NCI-H2081 treated with DMSO at 0.1 percent for 48 hours (cell line): ENCODE results near the gene TGFBR3.

Experiments used
- DNase-seq: peaks from one replicate; lab custom pipeline; 2025; lab: John Stamatoyannopoulos, UW

Gene TGFBR3

DNA sequence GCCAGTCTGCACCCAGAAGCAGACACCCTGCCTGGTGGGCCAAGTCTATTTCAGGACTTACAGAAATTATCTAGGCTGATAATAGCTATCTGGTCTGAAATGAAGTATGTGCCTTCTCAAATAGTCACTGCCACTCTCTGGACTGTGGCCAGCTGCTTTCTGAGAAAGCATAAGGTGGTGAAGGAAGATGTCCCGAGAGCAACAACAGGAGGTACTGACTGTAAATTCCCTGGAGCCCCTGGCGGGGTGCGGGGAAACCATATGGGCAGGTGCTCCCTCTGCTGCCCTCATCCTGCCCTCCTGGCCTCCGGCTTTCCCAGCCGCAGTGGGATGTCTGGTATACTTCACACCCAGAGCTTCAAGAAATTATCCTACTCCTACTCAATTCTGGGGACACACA, 86.8 kb downstream of the TGFBR3 start:
- DNase-seq = no peak

DNA sequence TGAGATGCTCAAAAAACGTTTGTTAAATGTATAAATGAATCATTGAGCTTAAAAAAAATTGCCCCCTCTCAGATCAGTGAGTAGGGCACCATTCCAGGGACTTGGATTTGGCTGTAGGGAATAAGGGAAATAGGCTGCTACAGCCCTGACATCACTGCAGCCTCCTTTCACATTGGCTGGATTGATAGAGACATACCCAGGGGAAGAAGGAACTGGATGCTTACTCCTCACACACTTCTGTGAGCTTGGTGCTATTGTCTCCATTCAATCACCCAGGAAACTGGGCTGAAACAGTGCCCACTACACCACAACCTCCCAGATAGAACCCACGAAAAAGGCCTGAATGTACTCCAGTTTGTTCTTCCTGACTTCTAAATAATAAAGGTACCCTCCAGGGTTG, 87.2 kb downstream of the TGFBR3 start:
- no peak for DNase-seq

DNA sequence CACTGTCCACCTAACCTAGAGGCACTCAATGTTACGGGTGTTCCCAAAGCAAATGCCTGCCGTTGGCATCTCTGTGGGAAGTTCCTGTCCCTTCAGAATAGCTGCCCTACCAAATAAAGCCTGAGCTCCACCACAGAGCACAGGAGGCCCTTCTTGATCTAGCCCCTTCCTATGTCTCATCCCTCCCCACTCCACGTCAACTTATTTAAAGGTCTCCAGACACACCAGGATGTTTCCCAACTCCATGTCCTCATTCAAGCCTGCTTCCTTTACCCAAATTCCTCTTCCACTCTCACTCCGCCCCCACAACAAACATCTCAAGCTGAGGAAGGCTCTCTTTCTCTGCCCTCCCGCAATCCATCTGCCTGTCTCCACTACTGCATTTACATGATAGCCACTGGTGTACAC, 87.7 kb downstream of the TGFBR3 start:
- DNase-seq = no peak

DNA sequence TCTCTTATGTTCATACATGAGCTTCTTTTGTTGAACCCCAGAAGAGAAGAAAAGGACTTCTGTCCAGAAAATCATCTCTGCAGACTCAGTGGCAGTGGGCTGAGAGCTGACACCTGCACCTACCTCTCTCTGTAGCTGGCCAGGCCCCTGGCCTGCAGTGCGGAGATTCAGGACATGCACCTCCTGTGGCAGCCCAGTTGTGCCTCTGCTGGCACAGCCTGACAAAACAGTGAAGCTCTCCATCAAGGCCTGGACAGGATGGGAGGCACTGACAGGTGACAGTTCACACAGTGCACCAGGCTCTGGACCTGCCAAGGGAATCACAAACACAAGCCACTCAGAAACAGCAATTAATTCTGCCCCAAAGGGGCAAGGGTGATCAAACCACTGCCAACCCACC, 88.8 kb downstream of the TGFBR3 start:
- DNase-seq = no peak

DNA sequence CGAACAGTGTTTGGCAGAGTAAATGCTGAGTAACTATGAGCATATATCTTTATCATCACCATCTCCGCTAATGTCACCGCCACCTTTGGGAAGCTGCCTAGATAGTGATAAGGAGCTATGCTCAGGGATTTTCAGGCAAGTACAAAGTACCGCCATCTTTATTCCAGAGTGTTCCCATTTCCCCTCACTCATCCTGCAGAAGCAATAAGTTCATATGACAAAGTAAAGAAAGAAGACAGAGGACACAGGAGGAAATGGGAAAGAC, 89.6 kb downstream of the TGFBR3 start:
- DNase-seq = no peak

DNA sequence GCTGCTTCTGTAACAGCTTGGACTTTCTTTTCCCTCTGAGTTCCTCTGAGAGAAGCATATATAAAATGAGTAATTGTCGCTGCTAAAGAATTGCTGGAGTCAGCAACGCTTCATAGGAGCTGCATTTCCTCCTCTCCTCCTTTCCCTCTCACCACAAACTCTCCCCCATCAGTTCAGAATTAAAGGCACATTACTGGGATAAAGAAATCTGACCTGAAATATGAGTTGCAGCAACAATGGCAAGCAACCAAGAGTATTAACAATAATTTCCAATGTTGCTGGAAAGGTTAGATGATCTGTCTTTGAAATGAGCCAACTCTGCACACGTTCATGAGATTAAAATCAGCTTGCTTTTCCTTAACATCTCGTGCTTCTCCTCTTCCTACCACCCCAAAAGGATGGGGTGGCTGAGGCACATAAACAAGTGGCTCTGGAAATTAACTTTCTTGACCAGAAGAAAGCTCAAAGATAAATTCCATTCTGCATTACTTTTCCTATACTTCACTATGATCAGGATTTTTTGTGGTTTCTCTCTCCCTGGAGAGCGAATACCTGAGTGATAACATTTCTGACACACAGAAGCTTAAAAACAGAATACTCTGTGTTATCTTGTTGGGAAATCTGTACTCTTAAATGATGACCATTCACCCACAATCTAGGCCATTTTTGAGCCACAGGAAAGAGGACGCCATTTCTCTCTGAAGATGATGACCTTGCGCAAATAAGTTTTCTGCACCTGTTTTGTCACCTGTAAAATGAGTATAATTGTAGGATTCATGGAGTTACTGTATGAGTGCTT, 90.2 kb downstream of the TGFBR3 start:
- DNase-seq = no peak

DNA sequence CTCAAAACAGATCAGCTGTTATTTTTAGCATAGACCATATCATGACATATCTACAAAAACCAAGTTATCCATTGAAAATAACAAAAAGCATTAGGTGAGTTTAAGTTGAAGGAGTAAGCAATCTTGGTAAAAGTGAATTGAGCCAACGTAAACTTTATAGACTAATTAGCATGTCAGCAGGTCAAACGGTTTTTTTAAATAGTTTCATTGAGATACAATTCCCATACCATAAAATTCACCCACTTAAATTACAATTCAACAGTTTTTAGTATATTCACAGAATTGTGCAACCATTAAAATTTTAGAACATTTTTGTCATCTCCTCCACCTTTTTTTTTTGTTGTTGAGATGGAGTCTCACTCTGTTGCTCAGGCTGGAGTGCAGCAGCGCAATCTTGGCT, 92.1 kb downstream of the TGFBR3 start:
- no peak for DNase-seq

DNA sequence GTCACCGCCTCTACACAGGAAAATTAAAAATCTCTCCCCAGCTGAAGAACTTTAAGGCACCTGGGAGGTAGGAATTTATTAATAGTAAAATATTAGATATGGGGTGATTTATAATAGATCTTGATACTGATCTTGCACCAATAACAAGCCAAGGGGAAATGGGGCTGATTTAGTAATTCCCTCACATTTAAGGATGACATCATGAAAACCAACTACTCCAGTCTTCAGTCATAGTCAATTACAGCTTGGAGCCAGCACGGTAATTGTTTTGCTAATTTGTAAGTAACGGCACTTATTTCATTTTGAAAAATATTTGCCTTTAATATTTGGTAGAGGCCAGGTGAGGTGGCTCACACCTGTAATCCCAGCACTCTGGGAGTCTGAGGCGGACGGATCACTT, 92.8 kb downstream of the TGFBR3 start:
- DNase-seq = no peak

DNA sequence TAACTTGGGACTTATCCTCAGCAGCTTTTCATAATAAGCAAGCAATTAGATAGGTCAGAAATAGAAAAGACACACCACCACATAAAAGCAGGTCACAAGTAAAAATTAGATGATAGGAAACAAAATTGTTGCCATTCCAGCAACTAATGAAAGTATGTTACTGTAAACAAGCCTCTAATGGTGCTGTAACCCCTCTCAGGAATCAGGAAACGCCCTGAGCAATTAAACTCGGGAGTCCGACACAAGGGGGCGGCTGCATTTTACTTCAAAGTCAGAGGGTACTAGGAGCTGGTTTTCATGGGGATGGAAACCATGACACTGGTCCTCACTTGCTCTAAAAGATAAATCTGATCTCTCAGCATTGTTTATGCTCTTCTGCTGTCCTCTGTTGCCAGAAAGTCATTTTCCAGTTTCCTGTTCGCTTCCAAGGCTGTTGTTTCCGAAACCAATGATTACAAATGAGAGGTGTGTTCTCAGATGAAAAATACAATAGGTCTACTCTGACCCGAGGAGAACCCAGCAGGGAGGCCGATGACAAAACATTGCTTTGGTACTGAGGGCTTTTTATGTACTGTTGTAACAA, 93.4 kb downstream of the TGFBR3 start:
- no peak for DNase-seq

DNA sequence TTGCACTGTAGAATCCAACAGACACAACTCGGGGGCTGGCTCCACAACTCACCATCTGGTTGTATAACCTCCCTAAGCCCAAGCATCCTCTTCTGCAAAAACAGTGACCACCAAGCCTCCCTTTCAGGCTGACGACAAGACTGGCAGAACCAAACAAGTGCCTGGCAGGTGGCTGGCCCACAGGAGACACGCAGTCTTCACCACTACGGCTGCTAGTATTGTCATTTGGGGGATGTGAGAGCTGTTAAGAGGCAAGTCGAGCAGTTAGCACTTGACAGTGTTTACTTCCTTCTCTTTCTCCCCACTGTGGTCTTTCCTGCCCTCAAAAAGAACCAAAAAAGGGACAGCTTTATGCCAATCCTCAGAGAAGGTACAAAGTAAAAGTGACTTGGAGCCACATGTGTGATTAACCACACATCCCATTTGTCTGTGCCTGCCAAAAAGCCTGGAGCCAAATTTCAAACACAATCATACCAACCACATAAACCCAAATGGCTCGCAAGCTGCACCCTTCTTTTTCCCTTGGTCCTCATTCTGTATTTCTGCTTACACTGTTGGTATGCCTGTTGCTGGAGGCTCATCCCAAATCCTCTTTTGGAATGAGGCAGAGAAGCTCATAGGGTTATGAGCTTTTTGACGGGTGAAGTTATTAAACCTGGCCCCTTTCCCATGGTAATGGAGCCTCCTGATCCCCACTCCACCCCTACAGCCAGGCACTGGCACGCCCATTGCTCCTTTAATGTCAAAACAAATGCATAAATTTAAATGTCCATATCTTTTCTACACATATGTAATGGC, 94.1 kb downstream of the TGFBR3 start:
- DNase-seq = no peak

DNA sequence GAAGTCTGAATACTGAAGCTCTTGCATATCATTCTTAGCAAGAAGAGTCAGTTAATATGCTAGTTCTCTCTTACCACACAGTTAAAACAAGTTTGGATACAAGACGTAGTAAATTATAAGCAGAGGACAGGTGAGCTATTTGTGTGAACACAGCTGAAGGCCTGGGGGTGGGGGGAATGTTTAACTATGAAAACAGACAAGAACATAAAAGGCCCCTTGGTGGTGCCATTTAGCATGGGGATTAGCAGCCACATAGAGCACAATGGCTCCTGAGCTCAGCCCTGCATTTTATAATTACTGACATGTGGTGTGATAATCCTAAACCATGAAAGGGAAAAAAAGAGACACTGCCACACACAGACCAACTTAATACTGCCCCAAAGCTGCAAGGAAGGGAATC, 94.8 kb downstream of the TGFBR3 start:
- DNase-seq = peak; percentile 57

DNA sequence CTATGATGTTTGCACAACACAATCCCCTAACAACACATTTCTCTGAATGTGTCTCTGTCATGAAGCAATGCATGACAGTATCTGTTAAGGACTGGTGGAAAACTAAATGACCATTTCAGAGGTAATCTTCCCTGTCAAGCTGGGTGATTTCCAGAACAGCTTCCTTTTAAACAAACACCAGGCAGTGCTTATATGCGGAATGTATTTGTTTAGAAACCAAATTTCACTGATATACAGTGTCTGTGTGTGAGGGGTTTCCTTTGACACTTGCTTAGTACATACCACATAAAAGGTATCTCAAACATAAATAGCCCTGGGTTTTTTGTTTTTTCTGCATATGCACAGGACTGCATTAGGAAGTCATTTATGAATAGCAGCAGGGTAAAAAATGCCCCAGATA, 95.6 kb downstream of the TGFBR3 start:
- no peak for DNase-seq

DNA sequence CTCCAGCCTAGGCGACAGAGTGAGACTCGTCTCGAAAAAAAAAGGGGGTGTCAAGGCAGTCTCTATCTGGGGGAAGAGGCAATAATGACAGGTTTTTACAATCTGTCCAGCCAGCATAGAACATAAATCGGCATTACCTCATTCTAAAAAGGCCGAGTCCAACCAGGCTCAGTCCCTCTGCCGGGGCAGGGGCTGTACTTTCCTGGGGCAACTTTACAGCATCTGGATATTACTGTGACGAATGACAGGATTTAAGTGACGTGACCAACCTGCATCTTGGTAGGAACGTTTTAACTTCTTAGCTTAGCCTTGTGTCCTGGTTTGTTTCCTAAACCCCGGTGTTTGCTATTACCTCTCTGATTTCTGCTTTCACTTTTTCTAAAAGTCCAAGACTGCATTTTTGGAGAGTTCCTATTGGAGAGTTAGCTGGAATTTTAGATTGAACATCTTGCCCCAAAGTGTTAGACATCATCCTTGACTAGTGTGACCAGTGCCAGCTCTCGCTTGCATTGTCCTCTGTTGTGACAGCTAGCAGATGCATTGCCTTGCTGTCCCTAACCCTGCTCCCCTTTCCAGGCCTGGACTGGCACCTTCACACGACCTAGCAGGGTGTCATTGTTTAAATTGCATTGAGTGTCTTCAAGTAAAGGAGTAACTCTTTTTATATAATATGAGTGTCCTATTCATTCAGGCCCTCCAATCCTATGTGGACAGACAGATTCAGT, 96.5 kb downstream of the TGFBR3 start:
- DNase-seq = no peak

DNA sequence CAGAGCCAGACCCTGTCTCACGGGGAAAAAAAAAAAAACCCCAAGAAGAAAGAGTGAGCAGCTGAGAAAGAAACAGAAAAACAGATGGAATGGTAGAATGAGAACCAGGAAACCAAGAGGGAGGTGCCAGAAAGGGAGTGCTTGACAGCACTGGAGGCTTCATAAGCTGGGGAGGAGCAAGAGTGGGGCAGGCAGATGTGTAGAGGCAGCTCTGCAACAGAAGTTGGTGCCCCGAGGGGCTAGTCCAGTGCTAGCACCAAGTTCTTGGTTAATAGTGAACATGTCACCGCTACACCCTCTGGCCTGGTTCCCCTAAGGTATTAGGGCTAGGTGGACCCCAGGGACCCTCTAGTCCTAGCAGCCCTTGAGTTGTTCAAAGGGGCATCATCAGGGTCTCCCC, 98.0 kb downstream of the TGFBR3 start:
- DNase-seq = no peak

DNA sequence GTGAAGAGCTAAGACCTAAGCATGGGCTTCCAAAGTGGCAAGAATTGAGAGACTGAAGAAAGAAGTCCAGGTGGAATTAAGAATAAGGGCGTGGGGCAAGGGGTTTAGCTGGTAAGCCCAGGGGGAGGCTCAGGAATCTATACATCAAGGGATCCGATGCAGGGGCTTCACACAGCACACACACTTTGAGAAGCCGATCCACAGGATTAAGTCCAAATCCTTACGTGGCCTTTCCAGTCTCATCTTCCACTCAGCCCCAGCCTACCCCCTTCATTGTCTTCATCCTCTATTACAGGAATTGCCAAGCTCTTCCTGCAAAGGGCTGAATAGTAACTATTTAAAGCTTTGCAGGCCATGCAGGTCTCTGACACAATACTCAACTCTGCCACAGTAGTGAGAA, 101.3 kb downstream of the TGFBR3 start:
- DNase-seq = no peak

DNA sequence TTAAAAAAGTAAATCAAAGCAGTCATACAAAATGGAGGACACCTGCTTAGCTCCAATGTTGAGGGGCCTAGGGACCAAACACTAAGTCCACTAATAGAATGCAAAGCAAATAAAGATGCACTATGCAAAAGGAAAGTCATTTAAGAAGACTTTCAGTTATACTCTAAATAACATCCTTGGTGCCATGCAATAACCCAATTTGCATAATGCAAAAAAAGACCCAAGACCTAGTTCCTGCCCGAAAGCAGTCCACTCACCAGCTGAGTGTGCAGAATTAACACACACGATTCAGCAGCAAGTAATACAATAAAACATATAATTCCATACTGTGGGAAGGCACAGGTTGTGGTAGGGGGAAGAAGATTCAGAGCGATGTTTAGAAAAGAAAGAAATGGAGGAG, 101.8 kb downstream of the TGFBR3 start:
- DNase-seq = no peak

DNA sequence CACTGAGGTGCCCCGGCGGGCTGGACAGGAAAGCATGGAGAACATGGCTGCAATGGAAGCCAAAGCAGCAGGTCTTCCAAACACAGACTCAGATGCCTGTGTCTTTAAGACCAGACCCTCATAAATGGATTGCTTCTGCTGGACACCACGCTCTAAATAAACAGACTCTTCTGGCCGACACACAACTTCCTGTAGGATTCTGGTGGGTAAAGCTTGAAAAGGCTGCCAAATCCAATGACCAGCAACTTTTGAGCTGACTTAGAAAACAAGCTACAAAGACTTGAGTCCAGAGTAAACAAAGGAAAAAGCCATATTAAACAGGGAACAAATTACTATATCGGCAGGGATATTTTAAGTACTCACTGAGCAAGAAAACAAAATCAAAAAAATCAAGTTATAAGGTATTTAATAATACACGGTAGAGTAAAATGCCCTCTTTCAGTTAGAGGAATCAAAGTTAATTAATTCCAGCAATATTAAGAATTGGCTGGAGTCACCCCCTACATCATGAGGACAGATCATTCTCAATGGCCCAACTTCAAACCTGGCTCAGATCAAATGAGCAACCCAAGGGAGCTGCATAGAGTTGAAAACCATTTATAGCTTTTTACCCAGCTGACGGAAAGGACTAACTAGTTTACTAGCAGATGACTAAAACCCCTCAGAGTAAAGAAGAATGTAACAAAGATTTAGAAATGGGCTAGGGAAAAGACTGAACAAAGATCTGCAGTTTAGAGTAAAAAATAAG, 102.4 kb downstream of the TGFBR3 start:
- DNase-seq = no peak

DNA sequence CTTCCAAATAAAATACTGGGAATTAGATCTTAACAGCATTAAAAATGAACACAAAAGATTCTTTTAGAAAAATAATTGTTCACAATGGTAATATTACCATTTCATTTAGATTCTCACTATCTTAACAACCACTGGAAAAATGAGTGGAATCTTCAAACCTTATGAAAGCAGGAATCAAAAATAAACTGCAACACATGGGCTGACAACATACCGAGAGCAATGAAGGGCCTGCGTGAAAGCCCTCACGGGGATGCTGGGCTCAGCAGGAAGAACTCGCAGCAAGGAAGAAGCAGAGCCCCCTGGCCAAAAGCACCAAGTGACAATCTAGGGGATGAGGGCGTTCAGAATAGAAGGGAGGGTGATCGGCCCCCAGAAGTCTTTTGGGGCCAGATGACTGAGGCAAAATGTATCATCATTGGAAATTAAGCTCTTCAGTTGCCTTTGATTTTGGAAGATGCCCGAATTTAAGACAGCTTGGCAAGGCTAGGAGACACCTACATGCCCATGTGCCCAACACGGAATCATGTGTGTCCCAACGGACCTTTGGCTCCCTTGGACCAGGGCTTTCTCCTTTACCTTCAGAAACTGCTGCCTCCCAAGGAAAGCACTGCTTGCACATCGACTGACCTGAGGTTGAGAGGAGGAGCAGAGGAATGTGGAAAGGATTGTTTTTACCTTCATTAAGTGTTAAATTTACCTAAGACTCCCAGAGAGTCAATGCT, 103.9 kb downstream of the TGFBR3 start:
- no peak for DNase-seq

DNA sequence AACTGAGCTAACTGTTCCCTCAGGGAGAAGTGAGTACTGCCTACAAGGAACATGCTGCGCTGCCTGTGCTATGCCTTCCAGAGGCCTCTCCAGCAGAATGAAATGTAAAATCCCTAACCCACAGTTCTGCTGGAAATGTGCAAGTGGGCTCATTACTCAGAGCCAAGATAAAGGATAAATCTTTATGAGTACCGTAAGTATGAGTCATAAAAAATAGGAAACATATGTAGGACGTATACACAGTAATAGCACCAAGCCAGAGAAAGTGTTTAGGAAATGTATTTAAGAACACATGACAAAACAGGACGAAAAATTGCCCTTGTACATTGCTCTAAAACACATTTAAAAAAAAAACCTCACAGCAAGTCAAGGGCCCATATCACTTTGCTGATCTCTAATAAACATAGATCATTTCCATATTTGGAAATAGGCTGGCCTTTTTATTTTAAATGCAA, 104.6 kb downstream of the TGFBR3 start:
- DNase-seq = no peak

DNA sequence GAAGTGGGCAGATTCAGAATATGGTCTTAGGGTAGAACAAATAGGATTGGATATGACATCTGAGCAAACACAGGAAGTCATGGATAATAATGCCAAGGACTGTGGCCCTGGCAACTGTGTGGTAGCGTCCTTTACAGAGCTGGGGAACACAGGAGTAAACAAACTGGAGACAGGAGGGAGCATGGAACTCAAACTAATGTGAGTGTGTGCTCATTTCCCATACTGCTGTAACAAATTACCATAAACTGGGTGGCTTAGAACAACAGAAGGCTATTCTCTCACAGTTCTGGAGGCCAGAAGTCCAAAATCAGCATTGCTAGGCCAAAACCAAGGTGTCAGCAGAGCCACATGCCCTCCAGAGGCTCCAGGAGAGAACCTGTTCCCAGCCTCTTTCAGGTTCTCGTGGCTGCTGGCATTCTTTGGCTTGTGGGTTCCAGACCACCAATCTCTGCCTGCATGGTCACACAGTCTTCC, 106.4 kb downstream of the TGFBR3 start:
- DNase-seq = no peak

DNA sequence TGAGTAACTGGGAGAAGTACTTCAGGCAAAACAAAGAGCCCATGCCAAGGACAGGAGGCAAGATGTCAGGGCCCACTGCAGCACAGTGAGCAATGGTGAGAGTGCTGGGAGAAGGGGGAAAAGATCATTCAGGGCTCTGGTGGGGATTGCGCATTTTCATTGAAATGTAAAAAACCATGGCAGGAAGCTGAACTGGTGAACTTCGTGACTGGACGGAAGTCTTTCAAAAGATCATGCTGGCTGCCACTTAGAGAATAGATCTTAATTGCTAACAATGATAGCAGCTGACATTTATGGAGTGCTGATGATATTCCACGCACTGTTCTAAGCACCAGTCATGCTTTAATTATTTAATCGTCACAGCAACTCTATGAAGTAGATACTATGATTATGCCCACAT, 107.0 kb downstream of the TGFBR3 start:
- no peak for DNase-seq
